ENCODE measurements around the gene HSFX3.
A peak's percentile ranks its signal among the peaks of the same experiment; 100 is the strongest.
"Not testable (repeated sequence)": the region's sequence is repeated elsewhere in the genome, so short reads cannot be mapped to it uniquely, and the experiment has no call there.

Gene HSFX3

GRCh38 chrX:149511081-149511480 lies 38.6 kb downstream of the HSFX3 start:
- peak; percentile 16 for DNase-seq (ENCODE audit: low read depth)
- TF ChIP-seq CTCF (conservative IDR thresholded peaks at IDR 0.05; ENCODE audit: low read length): no peak
- H3K4me3 ChIP-seq (ENCODE audit: low read length): no peak overlapping the region

DNA sequence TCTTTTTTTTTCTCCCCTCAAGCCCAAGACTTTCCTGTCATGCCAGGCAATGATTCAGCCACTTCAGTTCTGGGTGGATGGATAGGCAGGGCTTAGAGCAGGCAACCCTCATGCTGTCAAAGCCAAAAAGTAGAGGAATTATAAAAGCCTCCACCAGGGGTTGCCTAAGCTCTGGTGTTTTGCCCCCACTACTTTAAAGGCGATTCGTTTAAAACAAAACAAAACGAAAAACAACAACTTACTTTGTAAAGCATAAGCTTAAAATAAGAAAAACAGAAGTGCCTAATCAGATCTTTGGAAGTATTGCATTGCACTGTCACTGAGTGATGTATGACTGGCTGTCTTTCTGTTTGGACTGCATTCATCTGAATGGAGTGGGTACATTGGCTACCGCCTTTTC lies 39.3 kb downstream of the HSFX3 start:
- no peak overlapping the region for H3K4me3 ChIP-seq (ENCODE audit: low read length)
- peak; percentile 23 for DNase-seq (ENCODE audit: low read depth)
- TF ChIP-seq CTCF (conservative IDR thresholded peaks at IDR 0.05; ENCODE audit: low read length): peak; percentile 31; the same call in 1 of the 2 replicates

DNA sequence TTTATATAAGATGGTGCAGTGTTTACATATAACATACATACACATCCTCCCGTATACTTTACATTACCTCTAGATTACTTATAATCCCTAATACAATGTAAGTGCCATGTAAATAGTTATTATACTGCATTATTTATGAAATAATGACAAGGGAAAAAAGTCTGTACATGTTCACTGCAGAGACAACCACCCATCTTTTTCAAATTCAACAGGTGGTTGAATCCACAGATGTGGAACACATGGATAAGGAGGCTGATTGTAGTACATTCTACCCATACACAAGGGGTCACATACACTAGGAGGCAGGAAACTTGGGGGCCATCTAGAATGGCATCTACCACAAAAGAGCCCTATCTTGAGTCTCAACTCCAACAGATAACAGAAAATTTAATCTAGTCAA lies 41.3 kb downstream of the HSFX3 start:
- no peak overlapping the region for H3K4me3 ChIP-seq (ENCODE audit: low read length)
- TF ChIP-seq CTCF (conservative IDR thresholded peaks at IDR 0.05; ENCODE audit: low read length): no peak
- DNase-seq (ENCODE audit: low read depth): no peak

DNA sequence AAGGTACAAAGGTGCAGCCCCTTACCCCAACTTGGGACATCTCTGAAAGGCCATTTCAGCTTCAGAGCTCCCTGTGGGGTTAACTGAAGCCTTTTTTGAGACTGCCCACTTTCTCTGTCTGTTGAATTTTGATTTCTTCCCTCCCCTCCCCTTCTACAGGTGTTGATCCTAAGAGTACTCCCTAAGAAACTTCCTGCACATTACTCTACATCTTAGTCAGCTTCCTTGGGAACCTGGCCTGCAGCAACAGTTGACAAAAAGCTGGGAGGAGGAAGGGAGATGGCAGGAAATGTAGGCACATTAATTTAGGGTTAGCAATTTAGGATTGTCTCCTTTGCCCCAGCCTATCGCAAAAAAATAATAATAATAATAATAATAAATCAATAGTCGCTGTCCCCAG lies 43.4 kb downstream of the HSFX3 start:
- H3K4me3 ChIP-seq (ENCODE audit: low read length): no peak overlapping the region
- DNase-seq (ENCODE audit: low read depth): no peak
- TF ChIP-seq CTCF (conservative IDR thresholded peaks at IDR 0.05; ENCODE audit: low read length): no peak

DNA sequence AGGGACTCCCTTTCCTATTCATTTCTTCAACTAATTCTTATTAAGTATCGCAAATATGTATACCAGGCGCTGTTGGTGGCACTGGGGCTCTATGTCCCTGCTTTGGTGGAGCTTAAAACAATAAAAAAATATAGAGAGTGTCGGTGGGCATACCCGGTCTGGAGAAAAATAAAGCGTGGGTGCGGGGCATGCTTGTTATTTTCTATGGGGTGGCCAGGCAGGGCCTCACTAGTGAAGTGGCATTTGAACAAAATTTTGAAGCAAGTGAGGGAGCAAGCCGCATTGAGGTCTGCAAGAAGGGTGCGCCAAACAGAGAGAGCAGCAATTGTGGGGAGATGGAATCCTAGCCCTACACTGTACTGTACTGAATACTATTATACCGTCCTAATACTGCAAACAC lies 44.1 kb downstream of the HSFX3 start:
- TF ChIP-seq CTCF (conservative IDR thresholded peaks at IDR 0.05; ENCODE audit: low read length): no peak
- DNase-seq (ENCODE audit: low read depth): no peak
- H3K4me3 ChIP-seq (ENCODE audit: low read length): no peak overlapping the region; the same call in 1 of the 2 replicates

GRCh38 chrX:149504915-149505651 lies 44.6 kb downstream of the HSFX3 start, which contains the start of gene IDS:
Gene IDS, minus strand, starts transcription at chrX:149505306. Its CDS starts 169 bp downstream, at chrX:149505137.
- no peak for TF ChIP-seq CTCF (conservative IDR thresholded peaks at IDR 0.05; ENCODE audit: low read length)
- peak within 1 kb of the TSS; percentile 71 for H3K4me3 ChIP-seq (ENCODE audit: low read length)
- peak; percentile 81 for DNase-seq (ENCODE audit: low read depth)

DNA sequence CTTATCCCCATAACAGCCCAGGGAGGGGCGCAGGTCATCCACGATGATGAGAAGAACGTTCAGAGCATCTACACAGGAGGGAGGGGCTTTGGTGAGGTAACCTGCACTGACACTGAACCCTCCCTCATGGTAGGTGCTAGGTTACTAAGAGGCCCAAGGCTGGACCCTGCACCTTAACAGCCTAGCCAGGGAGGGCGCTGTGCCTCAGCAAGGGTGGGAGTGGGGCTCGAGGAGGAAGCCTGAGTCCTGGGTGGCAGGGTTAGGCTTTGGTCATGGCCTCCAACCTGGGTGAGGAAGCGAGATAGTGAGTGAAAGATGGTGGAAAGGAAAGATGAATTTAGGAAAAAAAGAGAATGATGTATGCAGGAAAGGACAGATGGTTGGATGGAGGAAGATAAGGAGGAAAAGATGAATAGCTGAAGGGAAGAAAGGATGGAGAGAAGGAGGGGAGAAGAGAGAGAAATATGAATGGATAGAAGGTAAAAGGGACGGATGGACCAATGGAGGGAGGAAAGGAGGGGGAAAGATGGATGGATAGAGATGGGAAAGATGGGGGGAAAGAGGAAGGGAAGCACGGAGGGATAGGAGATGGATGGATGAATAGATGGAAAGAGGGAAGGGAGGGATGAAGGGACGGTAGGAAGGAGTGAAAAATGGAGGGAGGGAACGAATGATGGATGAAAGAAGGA lies 45.4 kb downstream of the HSFX3 start:
- peak; percentile 12 for DNase-seq (ENCODE audit: low read depth)

DNA sequence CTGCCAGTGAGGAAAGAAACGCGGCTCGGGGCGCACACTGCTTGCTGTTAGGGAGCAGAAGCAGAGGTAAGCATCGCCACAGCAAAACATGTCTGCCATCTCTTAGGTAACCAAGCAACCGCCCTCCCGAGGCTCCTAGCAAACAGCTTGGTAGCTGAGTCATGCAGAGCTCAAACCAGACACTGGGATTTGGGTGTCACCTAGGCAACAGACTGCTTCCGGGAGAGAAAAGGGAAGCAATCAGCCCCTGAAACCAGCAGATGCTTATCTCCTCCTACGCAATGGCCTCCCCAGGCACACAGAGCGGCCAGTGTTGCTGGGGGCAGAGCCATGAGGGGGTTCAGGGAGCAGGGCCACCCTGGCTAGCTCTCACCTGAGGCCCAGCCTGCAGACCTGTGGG lies 46.3 kb downstream of the HSFX3 start:
- H3K4me3 ChIP-seq (ENCODE audit: low read length): peak overlapping the region; percentile 29; the same call in 1 of the 2 replicates
- DNase-seq (ENCODE audit: low read depth): peak; percentile 74

More for the DNA sequence above, 45.4 kb downstream of the HSFX3 start:
- peak overlapping the region; percentile 71 for H3K4me3 ChIP-seq (ENCODE audit: low read length)
- TF ChIP-seq CTCF (conservative IDR thresholded peaks at IDR 0.05; ENCODE audit: low read length): peak; percentile 33

GRCh38 chrX:149502923-149503322 lies 46.8 kb downstream of the HSFX3 start:
- DNase-seq (ENCODE audit: low read depth); H3K4me3 ChIP-seq (ENCODE audit: low read length): not testable (repeated sequence)
